WTC11 (cell line): ENCODE data around the gene GRK6.

Experiments used
- CTCF ChIP-seq: fragments of 200-600 bp; IDR thresholded peaks from 2 replicates; pipeline ENCODE4 v1.8.0; 2022; ENCODE audit warnings: antibody characterized with exemption
- ZNF416 ChIP-seq: fragments of 250-450 bp; sonication (Bioruptor Pico); IDR thresholded peaks from 2 replicates; pipeline ENCODE4 v1.9.0; 2021; ENCODE audit warnings: mild to moderate bottlenecking, inconsistent platforms
- ZSCAN18 ChIP-seq: fragments of 250-450 bp; sonication (Bioruptor Pico); IDR thresholded peaks from 2 replicates; pipeline ENCODE4 v2.1.2; 2022; ENCODE audit warnings: mild to moderate bottlenecking, moderate library complexity
- TF ChIP-seq, protein P1 (sequence below): fragments of 250-450 bp; sonication (Bioruptor Pico); IDR thresholded peaks from 2 replicates; pipeline ENCODE4 v1.9.0; 2021; ENCODE audit warnings: mild to moderate bottlenecking, borderline replicate concordance

DNA sequence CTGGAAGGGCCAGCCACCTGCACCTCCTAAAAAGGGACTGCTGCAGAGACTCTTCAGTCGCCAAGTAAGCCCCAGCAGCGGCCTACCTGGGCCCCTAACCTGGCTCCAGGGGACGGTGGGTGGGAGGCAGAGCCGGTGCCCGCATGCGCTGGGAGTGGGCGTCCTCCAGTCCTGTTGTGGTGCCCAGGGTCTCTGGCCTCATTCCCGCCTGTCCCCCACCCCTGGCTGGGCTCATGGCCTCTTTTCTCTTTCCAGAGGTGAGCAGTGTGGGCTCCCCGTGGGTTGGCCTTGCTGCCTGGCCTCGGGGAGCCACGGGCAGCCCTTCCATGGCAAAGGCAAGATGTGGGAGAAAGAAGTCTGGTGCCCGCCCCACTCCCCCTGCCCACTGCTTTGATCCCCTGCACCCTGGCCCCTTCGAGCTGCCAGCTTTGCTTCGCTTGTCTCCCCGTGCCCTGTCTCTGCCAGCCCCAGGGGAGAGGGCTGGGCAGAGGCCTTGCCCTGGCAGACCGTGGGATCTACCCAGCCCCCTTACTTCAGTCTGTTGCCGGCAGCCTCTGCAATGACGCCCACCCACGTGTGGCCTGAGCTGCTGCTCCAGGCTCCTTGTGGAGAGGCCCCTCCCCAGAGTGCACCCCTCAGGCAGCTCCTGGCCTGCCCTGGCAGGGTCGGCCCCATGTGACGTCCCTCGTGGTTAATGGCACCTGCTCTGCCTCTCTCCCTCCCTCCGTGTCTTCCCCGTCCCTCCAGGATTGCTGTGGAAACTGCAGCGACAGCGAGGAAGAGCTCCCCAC is 14.7 kb downstream of the GRK6 start:
- no peak for TF ChIP-seq CTCF
- TF ChIP-seq, protein P1, sequence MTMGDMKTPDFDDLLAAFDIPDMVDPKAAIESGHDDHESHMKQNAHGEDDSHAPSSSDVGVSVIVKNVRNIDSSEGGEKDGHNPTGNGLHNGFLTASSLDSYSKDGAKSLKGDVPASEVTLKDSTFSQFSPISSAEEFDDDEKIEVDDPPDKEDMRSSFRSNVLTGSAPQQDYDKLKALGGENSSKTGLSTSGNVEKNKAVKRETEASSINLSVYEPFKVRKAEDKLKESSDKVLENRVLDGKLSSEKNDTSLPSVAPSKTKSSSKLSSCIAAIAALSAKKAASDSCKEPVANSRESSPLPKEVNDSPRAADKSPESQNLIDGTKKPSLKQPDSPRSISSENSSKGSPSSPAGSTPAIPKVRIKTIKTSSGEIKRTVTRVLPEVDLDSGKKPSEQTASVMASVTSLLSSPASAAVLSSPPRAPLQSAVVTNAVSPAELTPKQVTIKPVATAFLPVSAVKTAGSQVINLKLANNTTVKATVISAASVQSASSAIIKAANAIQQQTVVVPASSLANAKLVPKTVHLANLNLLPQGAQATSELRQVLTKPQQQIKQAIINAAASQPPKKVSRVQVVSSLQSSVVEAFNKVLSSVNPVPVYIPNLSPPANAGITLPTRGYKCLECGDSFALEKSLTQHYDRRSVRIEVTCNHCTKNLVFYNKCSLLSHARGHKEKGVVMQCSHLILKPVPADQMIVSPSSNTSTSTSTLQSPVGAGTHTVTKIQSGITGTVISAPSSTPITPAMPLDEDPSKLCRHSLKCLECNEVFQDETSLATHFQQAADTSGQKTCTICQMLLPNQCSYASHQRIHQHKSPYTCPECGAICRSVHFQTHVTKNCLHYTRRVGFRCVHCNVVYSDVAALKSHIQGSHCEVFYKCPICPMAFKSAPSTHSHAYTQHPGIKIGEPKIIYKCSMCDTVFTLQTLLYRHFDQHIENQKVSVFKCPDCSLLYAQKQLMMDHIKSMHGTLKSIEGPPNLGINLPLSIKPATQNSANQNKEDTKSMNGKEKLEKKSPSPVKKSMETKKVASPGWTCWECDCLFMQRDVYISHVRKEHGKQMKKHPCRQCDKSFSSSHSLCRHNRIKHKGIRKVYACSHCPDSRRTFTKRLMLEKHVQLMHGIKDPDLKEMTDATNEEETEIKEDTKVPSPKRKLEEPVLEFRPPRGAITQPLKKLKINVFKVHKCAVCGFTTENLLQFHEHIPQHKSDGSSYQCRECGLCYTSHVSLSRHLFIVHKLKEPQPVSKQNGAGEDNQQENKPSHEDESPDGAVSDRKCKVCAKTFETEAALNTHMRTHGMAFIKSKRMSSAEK = no peak
- TF ChIP-seq ZSCAN18 (CRISPR knock-in tag) = no peak
- no peak for TF ChIP-seq ZNF416 (CRISPR knock-in tag)
